Uterus (tissue), 4 donors: ENCODE measurements around the gene TYW5. TPM values are rescaled to one million over a fixed set of nuclear protein-coding genes. Genes with fewer than 3 reads are reported as not detected.

Experiments used
- DNase-seq, 2 donors: peaks; one replicate each; pipeline ENCODE4 v3.0.0-alpha.2; 2019 to 2020
- H3K27ac ChIP-seq, 2 donors: fragments of 200-600 bp; sonication (generic); 1 replicate in 1 of 2; 2 replicates in 1 of 2; pipeline ENCODE4 v1.5.1; 2016 to 2018
- H3K27me3 ChIP-seq, 2 donors: fragments of 200-600 bp; sonication (generic); one replicate each; pipeline ENCODE4 v1.5.1; 2018 to 2019; ENCODE audit warnings: control low read depth in 1 of 2
- H3K36me3 ChIP-seq, 2 donors: fragments of 200-600 bp; sonication (generic); one replicate each; pipeline ENCODE4 v1.5.1; 2019; ENCODE audit warnings: control low read depth in 1 of 2
- H3K4me1 ChIP-seq, 2 donors: fragments of 200-600 bp; sonication (generic); one replicate each; pipeline ENCODE4 v1.5.1; 2018 to 2019; ENCODE audit warnings: control low read depth in 1 of 2
- H3K4me3 ChIP-seq, 2 donors: fragments of 200-600 bp; sonication (generic); 1 replicate in 1 of 2; 2 replicates in 1 of 2; pipeline ENCODE4 v1.5.1; 2018 to 2019; ENCODE audit warnings: mild to moderate bottlenecking in 1 of 2
- H3K9me3 ChIP-seq, 2 donors: fragments of 200-600 bp; sonication (generic); one replicate each; pipeline ENCODE4 v1.5.1; 2019; ENCODE audit warnings: control low read depth in 1 of 2
- CTCF ChIP-seq, 4 experiments: fragments of 200-600 bp in 2 of 4; fragments of 450-650 bp in 2 of 4; sonication (generic) in 2 of 4; IDR thresholded peaks; one replicate each; pipeline ENCODE4 v1.5.1; 2016 to 2019; ENCODE audit warnings: antibody characterized with exemption in 4 of 4, mild to moderate bottlenecking in 2 of 4, moderate library complexity in 1 of 4
- POLR2A ChIP-seq, 2 donors: fragments of 450-650 bp; IDR thresholded peaks; one replicate each; pipeline ENCODE4 v1.6.1; 2016; ENCODE audit warnings: antibody characterized with exemption in 2 of 2, mild to moderate bottlenecking in 1 of 2, moderate library complexity in 1 of 2
- intact Hi-C: fragments of 100-400 bp; cut with DNase I; formaldehyde crosslinking; loops from one replicate; pipeline ENCODE4 v1.15.1; 2023; ENCODE audit warnings: low total_unique reads
- total RNA-seq, 4 donors: library from RNA; depleted of rRNA in 3 of 4; stranded (reverse); fragments of >200 nt in 3 of 4; gene quantifications; one replicate each; pipeline versions ENCODE4 v1.1.0 to v1.2.4, GENCODE V29; 2014 to 2023
- donor health status: DM: yes; HTN: yes; CAD: no.

TYW5 gene
- total RNA-seq, 4 donors from 2014 or later, result 2.8 to 18.5 (median 7.8) TPM

- Histone ChIP-seq H3K27ac (no peak overlapping the region), H3K27me3 (no peaks in the 10 kb centered on the region), H3K4me1 (peaks cover 0 to 3% of the 10 kb centered on the region in 2 donors), H3K36me3 (no peaks in the 10 kb centered on the region), H3K9me3 (no peaks in the 10 kb centered on the region), H3K4me3 (no peak overlapping the region)
- DNase-seq, result no peak
- intact Hi-C loops, result no loop called here
- TF ChIP-seq CTCF (IDR thresholded peaks at IDR 0.05), result no peak
- no peak for TF ChIP-seq POLR2A (IDR thresholded peaks at IDR 0.05)
These were observed 32.9 kb upstream of the TYW5 start for GRCh38 chr2:199988151-199988550.

- no peaks in the 10 kb centered on the region for H3K36me3 ChIP-seq
- no peak for DNase-seq
- H3K4me3 ChIP-seq, result no peak overlapping the region
- no peak overlapping the region for H3K27ac ChIP-seq
- H3K4me1 ChIP-seq, result peaks cover 0 to 3% of the 10 kb centered on the region in 2 donors
- no peaks in the 10 kb centered on the region for H3K27me3 ChIP-seq
- intact Hi-C loops, result no loop called here
- H3K9me3 ChIP-seq, result no peaks in the 10 kb centered on the region
- no peak for TF ChIP-seq POLR2A (IDR thresholded peaks at IDR 0.05)
- TF ChIP-seq CTCF (IDR thresholded peaks at IDR 0.05), result no peak
These were observed 32.3 kb upstream of the TYW5 start for GRCh38 chr2:199987586-199987985.

- Histone ChIP-seq H3K4me3 (no peak overlapping the region), H3K27ac (no peak overlapping the region), H3K27me3 (no peaks in the 10 kb centered on the region), H3K9me3 (no peaks in the 10 kb centered on the region), H3K4me1 (peaks cover 0 to 3% of the 10 kb centered on the region in 2 donors), H3K36me3 (no peaks in the 10 kb centered on the region)
- intact Hi-C loops, result no loop called here
- peak in 2 of 4 experiments; percentile 9 to 37 for TF ChIP-seq CTCF (IDR thresholded peaks at IDR 0.05)
- TF ChIP-seq POLR2A (IDR thresholded peaks at IDR 0.05), result no peak
- peak; percentile 23 to 36 for DNase-seq
These were observed 30.4 kb upstream of the TYW5 start for GRCh38 chr2:199985625-199986207.

- Histone ChIP-seq H3K9me3 (no peaks in the 10 kb centered on the region), H3K27me3 (no peaks in the 10 kb centered on the region), H3K4me1 (peaks cover 0 to 3% of the 10 kb centered on the region in 2 donors), H3K4me3 (no peak overlapping the region), H3K27ac (no peak overlapping the region), H3K36me3 (no peaks in the 10 kb centered on the region)
- DNase-seq, result no peak
- no peak for TF ChIP-seq CTCF (IDR thresholded peaks at IDR 0.05)
- intact Hi-C loops, result no loop called here
These were observed 29.5 kb upstream of the TYW5 start for GRCh38 chr2:199984755-199985154.

- Histone ChIP-seq H3K36me3 (no peaks in the 10 kb centered on the region), H3K9me3 (no peaks in the 10 kb centered on the region), H3K4me3 (no peak overlapping the region), H3K27ac (peak overlapping the region in 1 of 2 donors; percentile 17), H3K4me1 (peaks cover 0 to 3% of the 10 kb centered on the region in 2 donors), H3K27me3 (no peaks in the 10 kb centered on the region)
- TF ChIP-seq CTCF (IDR thresholded peaks at IDR 0.05), result no peak
- no peak for TF ChIP-seq POLR2A (IDR thresholded peaks at IDR 0.05)
- no peak for DNase-seq
- intact Hi-C loops, result no loop called here
These were observed 28.9 kb upstream of the TYW5 start for GRCh38 chr2:199984159-199984558.
